ENCODE data around the gene POLR1C.

The POLR1C gene

GRCh38 chr6:43468240-43468639 is 48.6 kb upstream of the POLR1C start:
- Histone ChIP-seq H3K36me3 (ENCODE audit: low read length) (no peaks in the 10 kb centered on the region), H3F3A (ENCODE audit: insufficient read depth) (no peaks in the 10 kb centered on the region), H2AFZ (ENCODE audit: low read depth, low read length, severe bottlenecking) (no peak overlapping the region), H3K79me2 (ENCODE audit: insufficient read depth, low read length) (no peaks in the 10 kb centered on the region), H3K27me3 (ENCODE audit: low read length) (no peaks in the 10 kb centered on the region), H3K4me2 (ENCODE audit: low read depth, low read length, poor library complexity, severe bottlenecking) (no peak overlapping the region), H3K27ac (ENCODE audit: low read depth, low read length) (no peak overlapping the region), H3K4me3 (ENCODE audit: insufficient read depth, low read length, poor library complexity, severe bottlenecking) (no peak overlapping the region), H3K9me2 (replicated peaks; ENCODE audit: insufficient read depth, low read length) (no peaks in the 10 kb centered on the region), H4K20me1 (ENCODE audit: low read depth, low read length) (no peaks in the 10 kb centered on the region), H3K9me3 (ENCODE audit: insufficient read depth, low read length) (no peaks in the 10 kb centered on the region), H3K9ac (ENCODE audit: low read length) (no peak overlapping the region)
- TF ChIP-seq EZH2phosphoT487 (conservative IDR thresholded peaks at IDR 0.05; ENCODE audit: low read length), result no peak
- no peak for TF ChIP-seq CTCF (IDR thresholded peaks at IDR 0.05; ENCODE audit: insufficient read depth, low read length, poor library complexity, severe bottlenecking)

GRCh38 chr6:43468748-43469681 is 47.9 kb upstream of the POLR1C start:
- Histone ChIP-seq H4K20me1 (ENCODE audit: low read depth, low read length) (no peaks in the 10 kb centered on the region), H3K79me2 (ENCODE audit: insufficient read depth, low read length) (no peaks in the 10 kb centered on the region), H3K9ac (ENCODE audit: low read length) (no peak overlapping the region), H3K9me2 (replicated peaks; ENCODE audit: insufficient read depth, low read length) (no peaks in the 10 kb centered on the region), H3F3A (ENCODE audit: insufficient read depth) (no peaks in the 10 kb centered on the region), H2AFZ (ENCODE audit: low read depth, low read length, severe bottlenecking) (no peak overlapping the region), H3K27ac (ENCODE audit: low read depth, low read length) (no peak overlapping the region), H3K4me2 (ENCODE audit: low read depth, low read length, poor library complexity, severe bottlenecking) (no peak overlapping the region), H3K27me3 (ENCODE audit: low read length) (no peaks in the 10 kb centered on the region), H3K9me3 (ENCODE audit: insufficient read depth, low read length) (no peaks in the 10 kb centered on the region), H3K4me3 (ENCODE audit: insufficient read depth, low read length, poor library complexity, severe bottlenecking) (no peak overlapping the region), H3K36me3 (ENCODE audit: low read length) (no peaks in the 10 kb centered on the region)
- TF ChIP-seq CTCF (IDR thresholded peaks at IDR 0.05; ENCODE audit: insufficient read depth, low read length, poor library complexity, severe bottlenecking) (no peak), EZH2phosphoT487 (conservative IDR thresholded peaks at IDR 0.05; ENCODE audit: low read length) (no peak)

GRCh38 chr6:43469947-43470346 is 46.9 kb upstream of the POLR1C start:
- Histone ChIP-seq H4K20me1 (ENCODE audit: low read depth, low read length) (no peaks in the 10 kb centered on the region), H3K4me3 (ENCODE audit: insufficient read depth, low read length, poor library complexity, severe bottlenecking) (no peak overlapping the region), H3K27ac (ENCODE audit: low read depth, low read length) (no peak overlapping the region), H3F3A (ENCODE audit: insufficient read depth) (no peaks in the 10 kb centered on the region), H3K79me2 (ENCODE audit: insufficient read depth, low read length) (no peaks in the 10 kb centered on the region), H3K4me2 (ENCODE audit: low read depth, low read length, poor library complexity, severe bottlenecking) (no peak overlapping the region), H3K9me3 (ENCODE audit: insufficient read depth, low read length) (no peaks in the 10 kb centered on the region), H2AFZ (ENCODE audit: low read depth, low read length, severe bottlenecking) (no peak overlapping the region), H3K36me3 (ENCODE audit: low read length) (no peaks in the 10 kb centered on the region), H3K9ac (ENCODE audit: low read length) (no peak overlapping the region), H3K9me2 (replicated peaks; ENCODE audit: insufficient read depth, low read length) (no peaks in the 10 kb centered on the region), H3K27me3 (ENCODE audit: low read length) (no peaks in the 10 kb centered on the region)
- TF ChIP-seq EZH2phosphoT487 (conservative IDR thresholded peaks at IDR 0.05; ENCODE audit: low read length) (no peak), CTCF (IDR thresholded peaks at IDR 0.05; ENCODE audit: insufficient read depth, low read length, poor library complexity, severe bottlenecking) (no peak)
